Esophagus (tissue), 2 donors: ENCODE measurements around the gene ADARB1. TPM values are rescaled to one million over a fixed set of nuclear protein-coding genes. Genes with fewer than 3 reads are reported as not detected.

Experiments used
- H3K27ac ChIP-seq, 2 donors: one replicate each; pipeline ENCODE4 v1.5.1; 2013; ENCODE audit warnings: low read depth in 2 of 2, mild to moderate bottlenecking in 2 of 2, inconsistent platforms in 1 of 2, low read length in 1 of 2, moderate library complexity in 1 of 2
- H3K27me3 ChIP-seq, 2 donors: one replicate each; pipeline ENCODE4 v1.6.1; 2013; ENCODE audit warnings: low read length in 2 of 2, control low read depth in 1 of 2, mild to moderate bottlenecking in 1 of 2; ENCODE audit not compliant: insufficient read depth in 2 of 2, control insufficient read depth in 1 of 2
- H3K36me3 ChIP-seq, 2 donors: one replicate each; pipeline ENCODE4 v1.6.1; 2013; ENCODE audit warnings: low read length in 1 of 2; ENCODE audit not compliant: control insufficient read depth in 2 of 2, insufficient read depth in 2 of 2
- H3K4me1 ChIP-seq, 2 donors: one replicate each; pipeline ENCODE4 v1.6.1; 2013; ENCODE audit warnings: low read length in 1 of 2; ENCODE audit not compliant: control insufficient read depth in 2 of 2, insufficient read depth in 2 of 2
- H3K4me3 ChIP-seq, 2 donors: one replicate each; pipeline ENCODE4 v1.5.1; 2013; ENCODE audit warnings: low read length in 2 of 2, mild to moderate bottlenecking in 2 of 2, low read depth in 1 of 2, moderate library complexity in 1 of 2
- H3K9me3 ChIP-seq, 2 donors: one replicate each; pipeline ENCODE4 v1.6.1; 2013; ENCODE audit warnings: mild to moderate bottlenecking in 2 of 2, low read depth in 1 of 2, low read length in 1 of 2, moderate library complexity in 1 of 2; ENCODE audit not compliant: control insufficient read depth in 2 of 2, insufficient read depth in 1 of 2
- WGBS, 2 donors: extraction: QIAGEN DNeasy Blood & Tissue Kit; methylation state at CpG; one replicate each; pipeline ENCODE4 v1.1.7; 2013; 5-methylcytosine and 5-hydroxymethylcytosine counted together
- polyA plus RNA-seq, 2 donors: library from polyadenylated mRNA; stranded (reverse); fragments of 200-250 nt; gene quantifications; one replicate each; pipeline ENCODE4 v1.2.3, GENCODE V29; 2013
- donor health status: healthy with polysubstance abuse.
- donor health status: Bipolar disorder and iron deficiency.

ADARB1 gene
- polyA plus RNA-seq, 2 donors: 4.7 to 7.9 TPM

DNA sequence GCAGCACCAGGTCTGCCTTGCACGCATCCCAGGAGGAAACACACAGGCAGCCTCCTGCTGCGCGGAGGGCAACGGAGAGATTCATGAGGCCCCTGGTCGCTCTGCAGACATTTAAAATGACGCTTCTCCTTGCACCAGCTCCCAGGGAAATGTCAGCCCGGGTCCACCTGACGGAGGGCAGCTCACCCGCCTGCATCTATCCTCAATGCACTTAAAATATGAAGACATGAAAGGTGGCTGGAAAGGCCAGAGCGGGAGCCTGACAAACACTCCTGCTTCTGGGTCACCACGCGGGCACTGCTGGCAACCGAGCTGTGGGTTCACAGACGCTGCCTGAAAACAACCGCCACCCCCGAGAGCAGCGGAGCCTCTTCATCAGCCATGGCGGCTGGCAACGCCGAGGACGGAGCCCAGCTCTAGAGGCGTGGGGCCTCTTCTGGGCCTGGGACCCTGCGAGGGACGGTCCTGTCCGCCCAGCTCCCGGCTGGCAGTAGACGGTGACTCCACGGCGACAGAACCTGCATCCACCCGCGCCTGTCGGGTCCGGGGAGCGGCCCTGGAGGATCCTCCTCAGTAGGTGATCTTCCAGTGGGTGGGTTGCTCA is 190.6 kb downstream of the ADARB1 start:
- Histone ChIP-seq H3K36me3 (peaks cover 5 to 36% of the 10 kb centered on the region in 2 donors), H3K9me3 (no peaks in the 10 kb centered on the region), H3K4me3 (no peak overlapping the region), H3K27me3 (no peaks in the 10 kb centered on the region), H3K27ac (no peak overlapping the region), H3K4me1 (no peaks in the 10 kb centered on the region)
- WGBS, 2 donors: 93 to 95% methylated on average over 34 of the region's 34 CpGs

- H3K27me3 ChIP-seq: no peaks in the 10 kb centered on the region
- peaks cover 12 to 39% of the 10 kb centered on the region in 2 donors for H3K36me3 ChIP-seq
- H3K27ac ChIP-seq: no peak overlapping the region
- H3K9me3 ChIP-seq: no peaks in the 10 kb centered on the region
- no peak overlapping the region for H3K4me3 ChIP-seq
- H3K4me1 ChIP-seq: no peaks in the 10 kb centered on the region
- WGBS, 2 donors: 93 to 96% methylated on average over 36 of the region's 36 CpGs
These were observed 191.5 kb downstream of the ADARB1 start for GRCh38 chr21:45265721-45266517.

DNA sequence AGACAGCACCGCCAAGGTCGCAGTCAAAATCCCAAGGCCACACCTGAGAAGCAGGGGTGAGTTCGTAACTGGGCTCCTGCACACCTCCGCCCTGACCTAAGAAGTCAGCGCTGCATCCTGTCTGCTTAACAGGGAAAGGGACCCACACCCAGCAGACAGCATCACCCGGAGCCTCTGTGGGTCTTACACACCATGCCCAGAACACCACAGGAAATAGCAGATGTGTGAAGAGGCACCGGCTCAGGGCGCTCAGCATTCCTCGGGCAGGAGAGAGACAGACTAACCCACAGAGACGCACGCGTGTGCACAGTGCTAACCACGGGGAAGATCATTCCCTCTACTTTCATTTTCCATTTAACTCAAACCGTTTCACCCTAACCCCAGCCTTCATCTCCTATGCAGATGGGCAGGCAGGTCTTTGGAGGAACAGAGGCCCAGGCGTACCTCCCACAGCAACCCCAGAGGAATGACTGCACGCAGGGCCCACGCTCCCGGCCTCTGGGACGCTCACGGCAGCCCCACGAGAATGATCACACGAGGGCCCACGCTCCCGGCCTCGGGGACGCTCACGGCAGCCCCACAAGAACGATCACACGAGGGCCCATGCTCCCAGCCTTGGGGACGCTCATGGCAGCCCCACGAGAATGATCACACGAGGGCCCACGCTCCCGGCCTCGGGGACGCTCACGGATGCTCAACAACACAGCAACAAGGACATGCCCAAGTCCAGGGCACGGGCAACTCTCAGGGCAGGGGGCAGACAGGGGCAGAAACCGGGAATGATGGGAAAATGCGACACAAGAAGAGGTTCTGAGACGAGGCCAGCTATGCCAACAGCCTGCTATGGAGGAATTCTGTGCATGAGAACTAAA is 192.4 kb downstream of the ADARB1 start:
- 89 to 90% methylated on average over 41 of the region's 41 CpGs for WGBS, 2 donors
- Histone ChIP-seq H3K4me1 (no peaks in the 10 kb centered on the region), H3K36me3 (peaks cover 12 to 39% of the 10 kb centered on the region in 2 donors), H3K27ac (no peak overlapping the region), H3K9me3 (no peaks in the 10 kb centered on the region), H3K27me3 (no peaks in the 10 kb centered on the region), H3K4me3 (no peak overlapping the region)

- no peaks in the 10 kb centered on the region for H3K9me3 ChIP-seq
- no peak overlapping the region for H3K27ac ChIP-seq
- 94 to 95% methylated on average over 16 of the region's 16 CpGs for WGBS, 2 donors
- no peaks in the 10 kb centered on the region for H3K4me1 ChIP-seq
- no peak overlapping the region for H3K4me3 ChIP-seq
- H3K27me3 ChIP-seq: no peaks in the 10 kb centered on the region
- peaks cover 12 to 39% of the 10 kb centered on the region in 2 donors for H3K36me3 ChIP-seq
These were observed 193.0 kb downstream of the ADARB1 start for GRCh38 chr21:45267390-45267760.

- Histone ChIP-seq H3K9me3 (no peaks in the 10 kb centered on the region), H3K36me3 (peaks cover 6 to 28% of the 10 kb centered on the region in 2 donors), H3K4me1 (no peaks in the 10 kb centered on the region), H3K27me3 (no peaks in the 10 kb centered on the region), H3K27ac (no peak overlapping the region), H3K4me3 (no peak overlapping the region)
- 96 to 97% methylated on average over 13 of the region's 13 CpGs for WGBS, 2 donors
These were observed 195.5 kb downstream of the ADARB1 start for GRCh38 chr21:45269861-45270260.

GRCh38 chr21:45270306-45270821 is 196.0 kb downstream of the ADARB1 start:
- Histone ChIP-seq H3K27ac (no peak overlapping the region), H3K27me3 (no peaks in the 10 kb centered on the region), H3K36me3 (peaks cover 6 to 23% of the 10 kb centered on the region in 2 donors), H3K4me3 (no peak overlapping the region), H3K4me1 (no peaks in the 10 kb centered on the region), H3K9me3 (no peaks in the 10 kb centered on the region)
- 94 to 97% methylated on average over 13 of the region's 13 CpGs for WGBS, 2 donors

Other genes with a start within 250 kb of the ADARB1 start
- 10 to 100 TPM; 45.8 to 47.4 TPM for gene PTTG1IP, start 200.9 kb upstream of the ADARB1 start, polyA plus RNA-seq
- 10 to 100 TPM in 1 of 2 donors, 1 to 10 TPM in 1; 7.3 to 10.0 TPM for gene ITGB2, start 153.7 kb upstream of the ADARB1 start, polyA plus RNA-seq
- 10 to 100 TPM; 12.4 to 16.1 TPM for gene SLX9, start 134.6 kb upstream of the ADARB1 start, polyA plus RNA-seq
- 10 to 100 TPM in 1 of 2 donors, 1 to 10 TPM in 1; 6.4 to 13.3 TPM for gene POFUT2, start 213.3 kb downstream of the ADARB1 start, polyA plus RNA-seq